Measurements from ENCODE around the gene GPD1L. TPM values are rescaled to one million over a fixed set of nuclear protein-coding genes. Genes with fewer than 3 reads are reported as not detected.
A peak's percentile ranks its signal among the peaks of the same experiment; 100 is the strongest.

Gene GPD1L
- total RNA-seq, 4 donors from 2014 or later = 80.8 to 168 (median 91.3) TPM

- Histone ChIP-seq H3K4me3 (no peak overlapping the region), H3K27me3 (no peaks in the 10 kb centered on the region), H3K36me3 (no peaks in the 10 kb centered on the region), H3K9me3 (no peaks in the 10 kb centered on the region), H3K4me1 (peaks cover 61 to 68% of the 10 kb centered on the region in 2 donors), H3K27ac (peak overlapping the region; percentile 7 to 72 (median 54))
- intact Hi-C loops (cut with DNase I; ENCODE audit: low total_unique reads) = no loop called here
- DNase-seq (no peak), ATAC-seq (peak; percentile 50 to 68)
- in situ Hi-C loops (cut with MboI; ENCODE audit: low sequenced_read_pairs in 4 of 4) = loop anchor here in 1 of 4 donors (25.0 kb wide), 1 partner anchor 580 kb away; the partner anchor contains the start of gene STT3B
- no peak for TF ChIP-seq POLR2A (IDR thresholded peaks at IDR 0.05)
- no peak for TF ChIP-seq CTCF (IDR thresholded peaks at IDR 0.05 in 4 of 5, conservative IDR thresholded peaks at IDR 0.05 in 1 of 5)
Observed at GRCh38 chr3:32117320-32117719, 10.9 kb downstream of the GPD1L start.

GRCh38 chr3:32118215-32118614, 11.8 kb downstream of the GPD1L start:
- no peak for DNase-seq
- in situ Hi-C loops (cut with MboI; ENCODE audit: low sequenced_read_pairs in 4 of 4) = loop anchor here in 1 of 4 donors (25.0 kb wide), 1 partner anchor 581 kb away; the partner anchor contains the start of gene STT3B
- ATAC-seq = peak; percentile 73 to 89
- Histone ChIP-seq H3K36me3 (no peaks in the 10 kb centered on the region), H3K27me3 (no peaks in the 10 kb centered on the region), H3K4me1 (peaks cover 52 to 59% of the 10 kb centered on the region in 2 donors), H3K27ac (peak overlapping the region; percentile 7 to 72 (median 54)), H3K9me3 (no peaks in the 10 kb centered on the region), H3K4me3 (no peak overlapping the region)
- intact Hi-C loops (cut with DNase I; ENCODE audit: low total_unique reads) = no loop called here
- TF ChIP-seq CTCF (IDR thresholded peaks at IDR 0.05 in 4 of 5, conservative IDR thresholded peaks at IDR 0.05 in 1 of 5) (no peak), POLR2A (IDR thresholded peaks at IDR 0.05) (no peak)

GRCh38 chr3:32120471-32120870, 14.1 kb downstream of the GPD1L start:
- H3K27me3 ChIP-seq = no peaks in the 10 kb centered on the region
- no peaks in the 10 kb centered on the region for H3K9me3 ChIP-seq
- H3K4me1 ChIP-seq = peaks cover 53 to 58% of the 10 kb centered on the region in 2 donors
- in situ Hi-C loops (cut with MboI; ENCODE audit: low sequenced_read_pairs in 4 of 4) (loop anchor here in 1 of 4 donors (25.0 kb wide), 1 partner anchor 583 kb away; the partner anchor contains the start of gene STT3B), intact Hi-C loops (cut with DNase I; ENCODE audit: low total_unique reads) (no loop called here)
- no peak for TF ChIP-seq CTCF (IDR thresholded peaks at IDR 0.05 in 4 of 5, conservative IDR thresholded peaks at IDR 0.05 in 1 of 5)
- no peak for TF ChIP-seq POLR2A (IDR thresholded peaks at IDR 0.05)
- DNase-seq (no peak), ATAC-seq (no peak)
- H3K36me3 ChIP-seq = no peaks in the 10 kb centered on the region
- H3K27ac ChIP-seq = peak overlapping the region in 2 of 4 donors; percentile 46 to 47
- H3K4me3 ChIP-seq = no peak overlapping the region

GRCh38 chr3:32121137-32121536, 14.7 kb downstream of the GPD1L start:
- no peak for TF ChIP-seq POLR2A (IDR thresholded peaks at IDR 0.05)
- TF ChIP-seq CTCF (IDR thresholded peaks at IDR 0.05 in 4 of 5, conservative IDR thresholded peaks at IDR 0.05 in 1 of 5) = no peak
- Histone ChIP-seq H3K4me3 (no peak overlapping the region), H3K36me3 (no peaks in the 10 kb centered on the region), H3K9me3 (no peaks in the 10 kb centered on the region), H3K4me1 (peaks cover 53 to 65% of the 10 kb centered on the region in 2 donors), H3K27ac (peak overlapping the region in 2 of 4 donors; percentile 46 to 47), H3K27me3 (no peaks in the 10 kb centered on the region)
- DNase-seq (no peak), ATAC-seq (no peak)
- intact Hi-C loops (cut with DNase I; ENCODE audit: low total_unique reads) = no loop called here
- in situ Hi-C loops (cut with MboI; ENCODE audit: low sequenced_read_pairs in 4 of 4) = loop anchor here in 1 of 4 donors (25.0 kb wide), 1 partner anchor 584 kb away; the partner anchor contains the start of gene STT3B

Measured in gastrocnemius medialis (tissue), 4 donors.